Immature natural killer cell (primary cell): ENCODE results near the gene PLXDC2. TPM values are rescaled to one million over a fixed set of nuclear protein-coding genes. Genes with fewer than 3 reads are reported as not detected.

ENCODE experiments used
- DNase-seq, 3 donors: peaks; one replicate each; pipeline ENCODE4 v3.0.0; 2022; ENCODE audit warnings: mixed read lengths in 1 of 3
- H3K27ac Mint-ChIP-seq, 6 donors: one replicate each; pipeline ENCODE4 v1.8.0; 2020; ENCODE audit warnings: mixed read lengths in 6 of 6, mild to moderate bottlenecking in 5 of 6, inconsistent platforms in 4 of 6, moderate library complexity in 3 of 6
- H3K27me3 Mint-ChIP-seq, 3 donors: one replicate each; pipeline ENCODE4 v1.8.0; 2020 to 2021; ENCODE audit warnings: low read depth in 3 of 3, mild to moderate bottlenecking in 3 of 3, mixed read lengths in 3 of 3, moderate library complexity in 3 of 3, inconsistent platforms in 1 of 3
- H3K36me3 Mint-ChIP-seq, 3 donors: one replicate each; pipeline ENCODE4 v1.8.0; 2020; ENCODE audit warnings: mixed read lengths in 3 of 3, inconsistent platforms in 2 of 3, mild to moderate bottlenecking in 2 of 3
- H3K4me1 Mint-ChIP-seq, 2 donors: one replicate each; pipeline ENCODE4 v1.8.0; 2020; ENCODE audit warnings: inconsistent platforms in 2 of 2, mild to moderate bottlenecking in 2 of 2, mixed read lengths in 2 of 2, moderate library complexity in 1 of 2
- H3K4me3 Mint-ChIP-seq, 5 donors: one replicate each; pipeline ENCODE4 v1.8.0; 2020; ENCODE audit warnings: mild to moderate bottlenecking in 5 of 5, mixed read lengths in 5 of 5, inconsistent platforms in 3 of 5, moderate library complexity in 3 of 5
- H3K9me3 Mint-ChIP-seq, 6 donors: one replicate each; pipeline ENCODE4 v1.8.0; 2020; ENCODE audit warnings: mild to moderate bottlenecking in 6 of 6, mixed read lengths in 6 of 6, inconsistent platforms in 4 of 6, moderate library complexity in 3 of 6
- polyA plus RNA-seq, 3 donors: library from polyadenylated mRNA; unstranded; fragments of 300-500 nt; fragmentation: Illumina TruSeq; gene quantifications; one replicate each; pipeline ENCODE4 v1.2.3, GENCODE V29; 2021

Gene PLXDC2
- polyA plus RNA-seq, 3 donors from 2014 or later = 5.1 to 9.6 (median 9.2) TPM

DNA sequence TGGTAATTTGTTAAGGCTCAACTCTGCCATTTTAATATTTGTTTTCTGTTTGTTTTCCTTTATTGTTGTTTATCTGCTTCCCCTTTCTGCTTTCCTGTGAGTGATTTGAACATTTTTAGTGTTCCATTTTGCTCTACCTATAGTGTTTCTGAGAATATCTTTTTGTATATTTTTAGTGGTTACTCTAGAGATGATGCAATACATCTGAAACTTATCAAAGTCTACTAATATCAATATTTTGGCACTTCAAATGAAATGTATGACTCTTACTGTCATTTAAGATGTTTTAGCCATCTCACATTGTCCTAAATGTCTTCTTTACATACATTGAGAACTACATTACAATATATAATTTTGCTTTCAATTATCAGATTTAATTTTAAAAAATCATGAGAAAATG is 98.9 kb downstream of the PLXDC2 start:
- DNase-seq = no peak
- H3K4me1 Mint-ChIP-seq = peaks cover 7 to 31% of the 10 kb centered on the region in 2 donors
- H3K36me3 Mint-ChIP-seq = peaks cover 3 to 17% (median 4%) of the 10 kb centered on the region in 3 donors
- H3K4me3 Mint-ChIP-seq = no peak overlapping the region
- peaks cover 0 to 5% (median 0%) of the 10 kb centered on the region in 6 donors for H3K9me3 Mint-ChIP-seq
- H3K27me3 Mint-ChIP-seq = peaks cover 0 to 4% (median 0%) of the 10 kb centered on the region in 3 donors
- no peak overlapping the region for H3K27ac Mint-ChIP-seq

DNA sequence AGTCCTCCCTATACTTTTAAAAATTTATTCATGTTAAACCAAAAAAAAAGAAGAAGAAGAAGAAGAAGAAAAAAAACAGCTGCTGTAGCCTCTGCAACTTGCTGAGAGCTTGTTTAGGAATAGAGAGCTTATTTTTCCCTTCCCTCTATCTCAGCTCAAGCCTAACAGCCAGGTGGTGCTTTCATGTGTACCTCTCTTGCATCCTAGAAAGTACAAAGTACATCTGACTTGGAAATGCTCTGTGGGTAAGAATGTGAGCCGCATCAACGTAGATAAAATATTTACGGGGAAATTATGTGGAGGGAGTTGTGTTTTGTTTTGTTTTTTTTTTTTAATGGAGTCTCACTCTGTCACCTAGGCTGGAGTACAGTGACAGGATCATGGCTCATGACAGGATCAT is 99.6 kb downstream of the PLXDC2 start:
- no peak for DNase-seq
- Mint-ChIP-seq H3K4me1 (peaks cover 7 to 33% of the 10 kb centered on the region in 2 donors), H3K36me3 (peaks cover 3 to 17% (median 4%) of the 10 kb centered on the region in 3 donors), H3K27me3 (peaks cover 0 to 4% (median 0%) of the 10 kb centered on the region in 3 donors), H3K9me3 (peaks cover 0 to 5% (median 0%) of the 10 kb centered on the region in 6 donors), H3K4me3 (no peak overlapping the region), H3K27ac (no peak overlapping the region)

DNA sequence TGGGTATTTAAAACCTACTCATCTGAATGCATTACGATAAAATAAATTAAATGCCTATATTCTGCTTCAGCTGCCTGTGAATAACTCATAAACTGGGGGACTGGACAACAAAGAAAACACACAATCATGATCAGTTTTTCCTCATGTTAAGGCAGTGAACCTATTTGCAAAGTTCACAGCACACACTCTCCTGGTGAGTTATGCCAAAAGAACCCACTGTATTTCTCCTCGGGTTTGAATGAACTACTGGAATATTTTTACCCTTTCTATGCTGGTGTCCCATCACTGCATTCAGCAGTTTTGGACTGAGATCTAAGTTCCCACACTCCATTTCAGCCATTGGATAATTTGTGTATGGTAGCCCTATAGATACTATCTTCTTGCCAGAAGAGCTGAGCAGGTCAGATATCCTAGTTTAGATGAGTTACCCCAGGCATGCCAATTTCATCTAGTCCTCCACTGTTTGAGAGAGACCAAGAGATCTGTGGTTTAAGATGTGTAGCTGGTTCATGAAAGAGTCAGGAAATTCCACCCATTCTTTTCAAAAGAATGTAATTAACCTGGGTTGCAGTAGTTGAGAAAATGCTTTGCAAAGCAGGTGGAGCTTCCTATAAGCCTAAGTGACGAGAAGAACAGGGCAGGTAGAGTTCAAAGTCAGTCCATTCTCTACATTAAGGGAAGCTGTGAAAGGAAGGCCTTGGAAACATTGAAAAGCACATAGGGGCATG is 101.7 kb downstream of the PLXDC2 start:
- no peak overlapping the region for H3K27ac Mint-ChIP-seq

DNA sequence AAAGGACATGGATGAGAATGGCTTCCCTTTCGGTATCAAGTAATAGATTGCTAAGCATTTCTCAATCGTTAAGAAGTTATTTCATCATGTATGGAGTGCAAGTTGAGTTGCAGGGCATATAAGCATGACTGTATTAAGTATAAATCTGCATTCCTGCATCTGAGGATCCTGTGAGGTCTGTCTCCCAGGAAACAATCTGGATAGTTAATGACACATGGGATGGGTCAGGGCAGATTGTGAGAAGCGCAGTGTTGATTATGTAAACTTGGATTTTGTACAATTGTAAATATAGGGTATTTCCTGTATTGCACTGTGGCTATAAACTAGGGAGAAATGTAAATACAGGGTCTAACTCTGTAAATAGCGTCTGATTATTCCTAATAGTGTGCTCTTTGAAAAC is 102.6 kb downstream of the PLXDC2 start:
- Mint-ChIP-seq H3K4me3 (no peak overlapping the region), H3K4me1 (peaks cover 7 to 23% of the 10 kb centered on the region in 2 donors), H3K36me3 (peaks cover 3 to 17% (median 4%) of the 10 kb centered on the region in 3 donors), H3K9me3 (peaks cover 0 to 5% (median 0%) of the 10 kb centered on the region in 6 donors), H3K27ac (no peak overlapping the region), H3K27me3 (peaks cover 0 to 2% (median 0%) of the 10 kb centered on the region in 3 donors)
- no peak for DNase-seq

More for the DNA sequence above, 101.7 kb downstream of the PLXDC2 start:
- no peak overlapping the region for H3K4me3 Mint-ChIP-seq
- H3K9me3 Mint-ChIP-seq = peaks cover 0 to 5% (median 0%) of the 10 kb centered on the region in 6 donors
- DNase-seq = no peak
- peaks cover 7 to 30% of the 10 kb centered on the region in 2 donors for H3K4me1 Mint-ChIP-seq
- peaks cover 0 to 4% (median 0%) of the 10 kb centered on the region in 3 donors for H3K27me3 Mint-ChIP-seq
- peaks cover 3 to 17% (median 4%) of the 10 kb centered on the region in 3 donors for H3K36me3 Mint-ChIP-seq

DNA sequence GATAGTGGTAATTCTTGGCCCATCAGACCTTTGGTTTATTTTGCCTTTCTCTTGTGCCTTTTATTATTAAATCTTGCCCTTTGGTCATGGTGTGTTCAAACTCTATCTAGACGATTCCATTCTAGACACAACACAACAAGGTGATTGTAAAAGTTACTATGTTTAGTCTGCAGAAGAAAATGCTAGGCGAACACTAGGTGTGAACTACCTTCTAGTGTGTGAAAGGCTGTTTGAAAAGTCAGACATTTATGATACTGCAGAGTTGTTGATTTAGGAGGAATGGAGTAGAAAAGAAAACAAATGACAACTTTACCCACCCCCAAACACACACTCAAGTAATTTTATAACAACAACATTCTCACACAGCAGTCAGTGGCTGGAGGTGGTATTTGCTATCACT is 103.4 kb downstream of the PLXDC2 start:
- no peak for DNase-seq
- Mint-ChIP-seq H3K27me3 (peaks cover 0 to 2% (median 2%) of the 10 kb centered on the region in 3 donors), H3K4me3 (no peak overlapping the region), H3K36me3 (peaks cover 3 to 13% (median 4%) of the 10 kb centered on the region in 3 donors), H3K4me1 (peaks cover 7 to 21% of the 10 kb centered on the region in 2 donors), H3K9me3 (peaks cover 0 to 5% (median 0%) of the 10 kb centered on the region in 6 donors), H3K27ac (peak overlapping the region in 1 of 6 donors; percentile 35)

DNA sequence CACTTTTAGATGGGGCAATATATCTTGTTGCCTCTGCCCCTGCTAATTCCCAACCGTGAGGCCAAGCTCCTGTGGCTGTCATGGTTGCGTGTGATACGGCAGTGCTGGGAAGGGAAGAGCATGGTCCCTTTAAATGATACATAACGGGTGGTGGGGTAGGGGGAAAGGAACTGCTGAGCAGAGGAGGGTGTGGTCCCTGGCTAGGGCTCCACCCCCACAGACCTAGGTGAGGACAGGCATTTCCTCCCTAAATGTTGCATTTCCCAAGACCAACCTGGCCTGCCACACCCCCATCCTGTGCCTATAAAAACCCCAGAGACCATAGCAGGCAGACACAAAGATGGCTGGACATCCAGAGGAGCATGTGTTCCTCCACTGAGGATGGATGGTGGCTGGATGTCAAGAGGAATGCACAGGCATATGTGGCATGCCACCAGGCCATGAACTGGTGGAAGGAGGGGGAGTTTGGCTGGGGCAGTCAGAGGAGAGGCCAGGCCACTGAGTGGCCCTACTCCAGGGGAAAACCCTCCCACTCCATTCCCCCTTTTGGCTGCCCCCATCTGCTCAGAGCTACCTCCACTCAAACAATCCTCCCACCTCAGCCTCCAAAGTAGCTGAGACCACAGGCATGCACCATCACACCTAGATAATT is 104.0 kb downstream of the PLXDC2 start:
- Mint-ChIP-seq H3K27me3 (peaks cover 0 to 2% (median 2%) of the 10 kb centered on the region in 3 donors), H3K27ac (no peak overlapping the region), H3K4me3 (no peak overlapping the region), H3K4me1 (peaks cover 7 to 21% of the 10 kb centered on the region in 2 donors), H3K9me3 (peaks cover 0 to 2% (median 0%) of the 10 kb centered on the region in 6 donors), H3K36me3 (peaks cover under 1 to 8% (median 3%) of the 10 kb centered on the region in 3 donors)
- DNase-seq = no peak

DNA sequence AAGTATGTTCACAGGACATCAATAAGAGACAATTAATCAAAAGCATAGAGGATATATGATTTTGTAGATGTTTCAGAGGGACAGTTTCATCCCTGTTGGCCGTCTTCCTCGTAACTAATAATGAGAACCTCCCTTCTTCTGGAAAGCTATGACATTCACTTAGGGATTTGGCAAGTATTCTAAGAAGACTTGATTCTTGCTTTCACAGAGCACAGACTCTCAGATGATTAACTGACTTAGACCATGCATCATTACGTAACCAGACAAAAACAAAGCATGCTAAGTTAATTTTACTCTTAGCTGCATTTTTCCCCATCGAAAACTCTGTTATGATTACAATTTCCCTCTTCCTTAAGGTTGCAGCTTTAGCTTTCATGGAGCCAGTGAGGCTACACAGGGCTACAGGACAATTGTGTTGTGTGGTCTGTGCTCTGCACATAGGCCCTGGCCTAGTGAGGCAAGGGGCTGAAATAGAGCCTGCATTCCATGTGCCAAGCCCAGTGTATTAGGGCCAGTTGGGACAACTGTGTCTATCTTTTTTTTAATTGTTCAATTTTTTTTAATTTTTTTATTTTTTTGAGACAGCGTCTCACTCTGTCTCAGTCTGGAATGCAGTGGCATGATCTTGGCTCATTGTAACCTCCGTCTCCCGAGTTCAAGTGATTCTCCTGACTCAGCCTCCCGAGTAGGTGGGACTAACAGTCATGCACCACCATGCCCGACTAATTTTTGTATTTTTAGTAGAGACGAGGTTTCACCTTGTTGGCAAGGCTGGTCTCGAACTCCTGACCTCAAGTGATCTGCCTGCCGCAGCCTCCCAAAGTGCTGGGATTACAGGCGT is 105.3 kb downstream of the PLXDC2 start:
- peaks cover 0 to 4% (median 0%) of the 10 kb centered on the region in 3 donors for H3K36me3 Mint-ChIP-seq

DNA sequence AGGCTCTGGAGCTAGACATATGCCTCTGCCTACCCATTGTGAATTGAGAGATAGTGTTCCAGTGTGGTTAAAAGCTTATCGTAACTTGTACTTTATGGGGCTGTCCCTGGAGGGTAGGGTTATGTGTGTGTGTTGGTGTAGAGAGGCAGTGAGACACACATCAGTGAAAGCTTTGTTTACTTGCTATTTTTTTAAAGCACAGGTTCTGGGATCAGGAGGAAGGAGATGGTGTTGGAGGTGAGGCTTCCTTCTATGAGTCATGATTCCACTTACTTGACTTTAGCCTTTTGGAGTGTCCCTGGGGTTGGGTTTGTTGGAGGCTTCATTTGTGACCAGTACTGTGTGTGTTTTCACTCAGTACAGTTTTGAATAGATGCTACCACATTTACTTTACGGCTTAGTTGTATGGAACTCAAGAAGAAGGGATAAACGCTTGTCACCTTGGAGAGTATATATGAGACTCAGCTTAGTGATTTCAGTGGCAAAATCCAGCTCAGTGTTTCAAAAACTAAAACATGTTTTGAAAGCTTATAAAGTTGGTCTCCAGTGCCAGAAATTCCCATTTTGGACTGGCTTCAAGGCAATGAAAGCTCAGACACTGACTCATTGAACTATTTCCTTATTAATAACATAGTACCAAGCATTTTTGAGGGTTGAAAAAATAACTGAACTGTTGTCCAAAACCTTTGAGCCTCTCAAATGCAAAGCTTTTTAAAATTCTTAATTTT is 106.2 kb downstream of the PLXDC2 start:
- no peak overlapping the region for H3K4me3 Mint-ChIP-seq
- DNase-seq = no peak
- H3K9me3 Mint-ChIP-seq = no peaks in the 10 kb centered on the region
- H3K36me3 Mint-ChIP-seq = peaks cover 0 to 4% (median 4%) of the 10 kb centered on the region in 3 donors
- H3K4me1 Mint-ChIP-seq = peaks cover 7 to 21% of the 10 kb centered on the region in 2 donors
- H3K27ac Mint-ChIP-seq = no peak overlapping the region
- H3K27me3 Mint-ChIP-seq = peaks cover 0 to 3% (median 2%) of the 10 kb centered on the region in 3 donors

More for the DNA sequence above, 105.3 kb downstream of the PLXDC2 start:
- Mint-ChIP-seq H3K4me3 (no peak overlapping the region), H3K9me3 (no peaks in the 10 kb centered on the region), H3K4me1 (peaks cover 7 to 21% of the 10 kb centered on the region in 2 donors), H3K27ac (no peak overlapping the region), H3K27me3 (peaks cover 0 to 2% (median 0%) of the 10 kb centered on the region in 3 donors)
- no peak for DNase-seq

DNA sequence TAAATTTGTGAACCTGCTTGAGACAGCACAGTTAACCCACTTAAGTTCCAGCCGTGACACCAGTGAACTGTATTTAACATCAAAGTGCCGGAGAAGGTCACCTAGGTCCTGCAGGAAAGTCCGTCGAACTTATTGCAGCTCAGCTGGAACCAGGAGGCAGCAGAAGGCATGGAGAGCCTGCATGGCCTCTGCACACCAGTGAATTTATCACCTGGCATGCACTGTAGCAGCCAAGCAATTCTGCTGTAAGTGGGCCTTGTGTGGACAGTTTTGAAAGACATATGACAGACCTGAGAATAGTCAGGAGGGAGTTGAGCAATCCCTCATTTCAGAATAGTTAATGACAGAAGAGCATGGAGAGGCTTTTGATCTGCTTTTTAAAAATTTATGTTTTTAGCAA is 108.8 kb downstream of the PLXDC2 start:
- no peak overlapping the region for H3K4me3 Mint-ChIP-seq
- H3K4me1 Mint-ChIP-seq = peaks cover under 1 to 7% of the 10 kb centered on the region in 2 donors
- H3K27me3 Mint-ChIP-seq = peaks cover 0 to 5% (median 2%) of the 10 kb centered on the region in 3 donors
- H3K27ac Mint-ChIP-seq = no peak overlapping the region
- peaks cover 0 to 4% (median 4%) of the 10 kb centered on the region in 3 donors for H3K36me3 Mint-ChIP-seq
- no peak for DNase-seq
- H3K9me3 Mint-ChIP-seq = no peaks in the 10 kb centered on the region

DNA sequence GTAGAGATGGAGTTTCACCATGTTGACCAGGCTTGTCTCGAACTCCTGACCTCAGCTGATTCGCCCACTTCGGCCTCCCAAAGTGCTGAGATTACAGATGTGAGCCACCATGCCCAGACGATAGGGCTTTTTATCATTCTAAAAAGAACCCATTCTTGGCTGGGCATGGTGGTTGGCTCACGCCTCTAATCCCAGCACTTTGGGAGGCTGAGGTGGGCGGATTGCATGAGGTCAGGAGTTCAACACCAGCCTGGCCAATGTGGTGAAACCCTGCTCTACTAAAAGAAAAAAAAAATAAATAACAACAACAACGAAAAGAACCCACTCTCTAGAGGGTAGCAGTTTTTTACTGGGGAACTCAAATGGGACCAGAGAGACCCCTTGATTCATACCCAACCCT is 112.7 kb downstream of the PLXDC2 start:
- peaks cover 0 to 21% of the 10 kb centered on the region in 2 donors for H3K4me1 Mint-ChIP-seq
- no peak for DNase-seq
- no peak overlapping the region for H3K4me3 Mint-ChIP-seq
- H3K36me3 Mint-ChIP-seq = peaks cover 0 to 8% (median 4%) of the 10 kb centered on the region in 3 donors
- no peaks in the 10 kb centered on the region for H3K9me3 Mint-ChIP-seq
- peaks cover 0 to 5% (median 2%) of the 10 kb centered on the region in 3 donors for H3K27me3 Mint-ChIP-seq
- no peak overlapping the region for H3K27ac Mint-ChIP-seq

DNA sequence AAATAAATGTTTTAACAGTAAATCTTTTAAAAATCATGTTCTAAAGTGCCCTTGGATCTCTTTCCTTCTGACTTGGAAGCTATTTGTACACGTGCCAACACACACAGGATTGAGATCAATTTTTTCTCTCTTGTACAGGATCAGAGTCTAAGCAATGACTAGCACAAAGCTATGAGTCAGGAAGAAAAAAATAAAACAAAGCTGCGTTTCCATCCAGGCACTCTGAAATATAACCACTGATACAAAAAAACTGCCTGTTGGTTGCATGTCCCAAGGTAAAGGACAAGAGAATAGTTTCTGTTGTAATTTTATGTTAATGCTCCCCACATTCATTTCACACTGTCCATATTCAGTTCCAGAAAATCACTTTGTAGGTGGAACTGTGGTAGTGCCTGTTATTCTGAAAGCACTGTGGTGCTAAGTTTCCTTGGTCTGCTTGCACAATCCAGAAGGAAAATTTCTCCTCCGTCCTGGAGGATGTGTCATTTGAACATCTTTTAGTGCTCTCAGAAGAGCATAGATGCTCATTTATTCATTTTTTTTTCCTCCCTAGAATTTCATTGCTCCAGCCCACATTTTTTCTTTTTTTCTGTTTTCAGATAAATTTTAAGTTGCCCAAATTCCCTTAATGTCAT is 113.4 kb downstream of the PLXDC2 start:
- no peak for DNase-seq
- H3K4me1 Mint-ChIP-seq = peaks cover 0 to 21% of the 10 kb centered on the region in 2 donors
- H3K9me3 Mint-ChIP-seq = no peaks in the 10 kb centered on the region
- no peak overlapping the region for H3K4me3 Mint-ChIP-seq
- peaks cover 0 to 8% (median 4%) of the 10 kb centered on the region in 3 donors for H3K36me3 Mint-ChIP-seq
- H3K27me3 Mint-ChIP-seq = peaks cover 0 to 5% (median 0%) of the 10 kb centered on the region in 3 donors
- H3K27ac Mint-ChIP-seq = no peak overlapping the region
